Heart right ventricle (tissue), 16 donors: Measurements from ENCODE around the gene CYP2B6. TPM values are rescaled to one million over a fixed set of nuclear protein-coding genes. Genes with fewer than 3 reads are reported as not detected.

Source experiments
- ATAC-seq, 8 donors: fragments of 200-7000 bp; cut with Tn5 transposase; one replicate each; pipeline ENCODE4 v1.9.1; 2020; ENCODE audit warnings: mild to moderate bottlenecking in 8 of 8, moderate library complexity in 8 of 8, moderate number of reproducible peaks in 1 of 8
- DNase-seq, 2 donors: peaks; one replicate each; pipeline ENCODE4 v3.0.0-alpha.2; 2020
- H3K27ac ChIP-seq, 10 donors: fragments of 200-600 bp; sonication (generic) in 2 of 10; one replicate each; pipeline versions ENCODE4 v1.5.0 to v1.8.0; 2020 to 2022; ENCODE audit warnings: mild to moderate bottlenecking in 3 of 10
- H3K27me3 ChIP-seq, 7 donors: fragments of 200-600 bp; one replicate each; pipeline ENCODE4 v1.8.0; 2021 to 2022; ENCODE audit warnings: mild to moderate bottlenecking in 2 of 7
- H3K36me3 ChIP-seq, 9 donors: fragments of 200-600 bp; sonication (generic) in 1 of 9; one replicate each; pipeline versions ENCODE4 v1.5.0 to v1.8.0; 2020 to 2022; ENCODE audit warnings: mild to moderate bottlenecking in 2 of 9
- H3K4me1 ChIP-seq, 9 donors: fragments of 200-600 bp; sonication (generic) in 1 of 9; one replicate each; pipeline versions ENCODE4 v1.5.0 to v1.8.0; 2020 to 2022; ENCODE audit warnings: mild to moderate bottlenecking in 4 of 9
- H3K4me3 ChIP-seq, 10 donors: fragments of 200-600 bp; sonication (generic) in 2 of 10; one replicate each; pipeline versions ENCODE4 v1.5.0 to v1.8.0; 2020 to 2022; ENCODE audit warnings: mild to moderate bottlenecking in 7 of 10, moderate library complexity in 2 of 10
- H3K9me3 ChIP-seq, 11 donors: fragments of 200-600 bp in 10 of 11; sonication (generic) in 2 of 11; one replicate each; pipeline versions ENCODE4 v1.5.0 to v1.8.0; 2013 to 2022; ENCODE audit warnings: mild to moderate bottlenecking in 2 of 11, control low read depth in 1 of 11, moderate library complexity in 1 of 11
- WGBS, 2 donors: extraction: QIAGEN DNeasy Blood & Tissue Kit; methylation state at CpG; one replicate each; pipeline ENCODE4 v1.1.7; 2013; ENCODE audit warnings: inconsistent platforms in 1 of 2; 5-methylcytosine and 5-hydroxymethylcytosine counted together
- intact Hi-C, 10 donors: fragments of 100-400 bp; cut with DNase I; formaldehyde crosslinking; loops; one replicate each; pipeline versions ENCODE4 v1.11.1 to v1.14.2; 2022
- polyA plus RNA-seq, 2 donors: library from polyadenylated mRNA; stranded (reverse); fragments of 200-250 nt; gene quantifications; one replicate each; pipeline ENCODE4 v1.2.3, GENCODE V29; 2013
- total RNA-seq, 10 donors: library from RNA; stranded (reverse); fragmentation: NEBNext Ultra II Directional in 3 of 10; extraction: Animal tissue kit (Norgen Biotek cat#: 25700) in 3 of 10; gene quantifications; one replicate each; pipeline versions ENCODE4 v1.2.1 to v1.2.4, GENCODE V29; 2021 to 2023
- TF ChIP-seq, protein P1 (sequence below), 9 donors: fragments of 200-600 bp; sonication (generic) in 2 of 9; IDR thresholded peaks; one replicate each; pipeline versions ENCODE4 v1.5.0 to v1.8.0; 2021 to 2022; ENCODE audit warnings: antibody characterized with exemption in 9 of 9, mild to moderate bottlenecking in 5 of 9, moderate library complexity in 1 of 9
- donor health status: Arrhythmogenic right ventricular cardiomyopathy.
- donor health status: ischemic (EF 13 %, LVEDD 7.1; RV severe dilation, severe dysfunction).
- donor health status: healthy with polysubstance abuse.
- donor health status: DM: no; HTN: yes; CAD: no.
- donor health status: DM: no; HTN: no; CAD: no.
- donor health status: ischemic (EF 25% LVEDD 6.9; RV normal size, moderate dysfunction).
- donor health status: ischemic (EF 25% LVEDD 5.7; RV mildly dilated, moderate dysfunction).
- donor health status: healthy.
- donor health status: DM: yes; HTN: yes; CAD: no.
- donor health status: Ischemic cardiomyopathy.
- donor health status: ischemic (EF 35%, LVEDD 5.7; RV mildly dilated, moderate dysfunction).
- donor health status: nonischemic (EF 11% LVEDD 7.7; RV severe dilation, severe dysfunction).
- donor health status: DM: yes; HTN: yes; CAD: no.
- donor health status: PGD.
- donor health status: ischemic (EF 29% LVEDD 5.4; RV normal size, mild dysfunction).
- donor health status: nonischemic (EF 23%, LVEDD 6.1; RV moderate dilation, normal function).

Gene CYP2B6
- total and polyA plus RNA-seq, 12 donors = not detected

- DNase-seq = no peak
- Histone ChIP-seq H3K27ac (no peak overlapping the region), H3K36me3 (no peaks in the 10 kb centered on the region), H3K27me3 (peaks cover 0 to 12% (median 0%) of the 10 kb centered on the region in 7 donors), H3K4me1 (no peaks in the 10 kb centered on the region), H3K4me3 (no peak overlapping the region), H3K9me3 (peaks cover 0 to 7% (median 0%) of the 10 kb centered on the region in 11 donors)
- no peak for ATAC-seq
- intact Hi-C loops = no loop called here
- 50 to 53% methylated on average over 2 of the region's 2 CpGs for WGBS, 2 donors
- TF ChIP-seq, protein P1, sequence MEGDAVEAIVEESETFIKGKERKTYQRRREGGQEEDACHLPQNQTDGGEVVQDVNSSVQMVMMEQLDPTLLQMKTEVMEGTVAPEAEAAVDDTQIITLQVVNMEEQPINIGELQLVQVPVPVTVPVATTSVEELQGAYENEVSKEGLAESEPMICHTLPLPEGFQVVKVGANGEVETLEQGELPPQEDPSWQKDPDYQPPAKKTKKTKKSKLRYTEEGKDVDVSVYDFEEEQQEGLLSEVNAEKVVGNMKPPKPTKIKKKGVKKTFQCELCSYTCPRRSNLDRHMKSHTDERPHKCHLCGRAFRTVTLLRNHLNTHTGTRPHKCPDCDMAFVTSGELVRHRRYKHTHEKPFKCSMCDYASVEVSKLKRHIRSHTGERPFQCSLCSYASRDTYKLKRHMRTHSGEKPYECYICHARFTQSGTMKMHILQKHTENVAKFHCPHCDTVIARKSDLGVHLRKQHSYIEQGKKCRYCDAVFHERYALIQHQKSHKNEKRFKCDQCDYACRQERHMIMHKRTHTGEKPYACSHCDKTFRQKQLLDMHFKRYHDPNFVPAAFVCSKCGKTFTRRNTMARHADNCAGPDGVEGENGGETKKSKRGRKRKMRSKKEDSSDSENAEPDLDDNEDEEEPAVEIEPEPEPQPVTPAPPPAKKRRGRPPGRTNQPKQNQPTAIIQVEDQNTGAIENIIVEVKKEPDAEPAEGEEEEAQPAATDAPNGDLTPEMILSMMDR (IDR thresholded peaks at IDR 0.05) = no peak
Observed at GRCh38 chr19:40947573-40947972, 43.5 kb upstream of the CYP2B6 start.

GRCh38 chr19:40948580-40949299 is 42.3 kb upstream of the CYP2B6 start:
- Histone ChIP-seq H3K36me3 (no peaks in the 10 kb centered on the region), H3K4me3 (no peak overlapping the region), H3K27me3 (peaks cover 0 to 12% (median 0%) of the 10 kb centered on the region in 7 donors), H3K27ac (no peak overlapping the region), H3K9me3 (peaks cover 0 to 18% (median 7%) of the 10 kb centered on the region in 11 donors), H3K4me1 (no peaks in the 10 kb centered on the region)
- no peak for ATAC-seq
- WGBS, 2 donors = 86 to 88% methylated on average over 18 of the region's 18 CpGs
- TF ChIP-seq, protein P1 (IDR thresholded peaks at IDR 0.05) = no peak
- no peak for DNase-seq
- intact Hi-C loops = no loop called here

- intact Hi-C loops = no loop called here
- H3K27ac ChIP-seq = no peak overlapping the region
- DNase-seq = no peak
- peaks cover 0 to 50% (median 26%) of the 10 kb centered on the region in 11 donors for H3K9me3 ChIP-seq
- ATAC-seq = no peak
- no peaks in the 10 kb centered on the region for H3K36me3 ChIP-seq
- H3K4me3 ChIP-seq = no peak overlapping the region
- no peaks in the 10 kb centered on the region for H3K4me1 ChIP-seq
- WGBS, 2 donors = 82% methylated on average over 10 of the region's 10 CpGs
- TF ChIP-seq, protein P1 (IDR thresholded peaks at IDR 0.05) = no peak
- H3K27me3 ChIP-seq = peaks cover 0 to 9% (median under 1%) of the 10 kb centered on the region in 7 donors
Observed at GRCh38 chr19:40954573-40954972, 36.5 kb upstream of the CYP2B6 start.

DNA sequence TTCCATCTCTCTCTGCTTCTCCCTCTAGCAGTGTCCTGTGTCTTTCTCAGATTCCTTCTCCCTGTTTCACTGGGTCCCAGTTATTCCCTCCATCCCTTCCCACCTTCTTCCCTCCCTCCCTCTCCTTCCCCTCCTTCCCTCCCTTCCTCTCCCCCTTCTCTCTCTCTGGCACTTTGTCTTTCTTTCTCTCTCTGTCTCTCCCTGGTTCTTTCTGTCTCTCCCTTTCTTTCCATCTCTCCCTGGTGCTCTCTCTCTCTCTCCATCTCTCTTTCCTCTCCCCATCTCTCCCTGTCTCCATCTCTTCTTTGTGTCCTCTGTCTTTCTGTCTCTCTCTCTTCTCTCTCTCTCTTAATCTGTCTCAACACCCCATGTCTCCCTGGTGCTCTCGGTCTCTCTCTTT is 31.7 kb upstream of the CYP2B6 start:
- DNase-seq = no peak
- TF ChIP-seq, protein P1 (IDR thresholded peaks at IDR 0.05) = no peak
- Histone ChIP-seq H3K9me3 (peaks cover 0 to 26% (median 14%) of the 10 kb centered on the region in 11 donors), H3K27me3 (peaks cover 0 to 36% (median 20%) of the 10 kb centered on the region in 7 donors), H3K4me1 (no peaks in the 10 kb centered on the region), H3K4me3 (no peak overlapping the region), H3K36me3 (no peaks in the 10 kb centered on the region), H3K27ac (no peak overlapping the region)
- ATAC-seq = no peak
- WGBS, 2 donors = 80 to 81% methylated on average over 1 of the region's 1 CpG
- intact Hi-C loops = no loop called here
